T-helper 17 cell (primary cell): Measurements from ENCODE around the gene IRAK2. TPM values are rescaled to one million over a fixed set of nuclear protein-coding genes. Genes with fewer than 3 reads are reported as not detected.
A peak's percentile ranks its signal among the peaks of the same experiment; 100 is the strongest.
"Not testable (repeated sequence)": the region's sequence is repeated elsewhere in the genome, so short reads cannot be mapped to it uniquely, and the experiment has no call there.

Source experiments
- ATAC-seq: fragments of 150-1000 bp; cut with Tn5 transposase; 2 replicates; pipeline ENCODE4 v1.10.0; 2021; ENCODE audit warnings: mild to moderate bottlenecking, moderate library complexity
- DNase-seq, 3 donors: peaks; one replicate each; pipeline versions ENCODE4 v3.0.0 to v3.0.0-alpha.2; 2020 to 2021
- H3K9me3 ChIP-seq: one replicate; pipeline ENCODE4 v1.7.0; 2013; ENCODE audit warnings: low read length, mild to moderate bottlenecking; ENCODE audit not compliant: control insufficient read depth, poor library complexity, severe bottlenecking
- H3K27ac Mint-ChIP-seq: one replicate; pipeline ENCODE4 v1.8.0; 2022; ENCODE audit warnings: mild to moderate bottlenecking, moderate library complexity, mixed read lengths
- H3K27me3 Mint-ChIP-seq: one replicate; pipeline ENCODE4 v1.8.0; 2022; ENCODE audit warnings: mixed read lengths
- H3K36me3 Mint-ChIP-seq: one replicate; pipeline ENCODE4 v1.8.0; 2022; ENCODE audit warnings: low read depth, mixed read lengths
- H3K4me1 Mint-ChIP-seq: one replicate; pipeline ENCODE4 v1.8.0; 2022; ENCODE audit warnings: mild to moderate bottlenecking, mixed read lengths
- H3K4me3 Mint-ChIP-seq: one replicate; pipeline ENCODE4 v1.8.0; 2022; ENCODE audit warnings: mild to moderate bottlenecking, moderate library complexity, mixed read lengths
- total RNA-seq, 4 donors: library from RNA in 2 of 4; stranded (reverse) in 2 of 4; gene quantifications; one replicate each; pipeline ENCODE4 v1.2.3 and lab custom pipeline; 2022 to 2026

Gene IRAK2
- total RNA-seq, 2 donors from 2014 or later, result 4.6 to 5.0 TPM

- no peak for DNase-seq
- no peak overlapping the region for H3K4me3 Mint-ChIP-seq
- ATAC-seq, result no peak
- peak overlapping the region; percentile 32 for H3K27ac Mint-ChIP-seq
- H3K27me3 Mint-ChIP-seq, result no peaks in the 10 kb centered on the region
- peaks cover 45% of the 10 kb centered on the region for H3K4me1 Mint-ChIP-seq
- H3K9me3 ChIP-seq, result no peaks in the 10 kb centered on the region
- H3K36me3 Mint-ChIP-seq, result peaks cover 12% of the 10 kb centered on the region
Measured at GRCh38 chr3:10265833-10266232, 101.1 kb downstream of the IRAK2 start.

GRCh38 chr3:10266936-10267335 is 102.2 kb downstream of the IRAK2 start:
- not testable (repeated sequence) for DNase-seq, H3K27me3 Mint-ChIP-seq, H3K9me3 ChIP-seq, H3K36me3 Mint-ChIP-seq, ATAC-seq
- peaks cover 37% of the 10 kb centered on the region for H3K4me1 Mint-ChIP-seq
- H3K4me3 Mint-ChIP-seq, result peak overlapping the region; percentile 68
- H3K27ac Mint-ChIP-seq, result peak overlapping the region; percentile 81

DNA sequence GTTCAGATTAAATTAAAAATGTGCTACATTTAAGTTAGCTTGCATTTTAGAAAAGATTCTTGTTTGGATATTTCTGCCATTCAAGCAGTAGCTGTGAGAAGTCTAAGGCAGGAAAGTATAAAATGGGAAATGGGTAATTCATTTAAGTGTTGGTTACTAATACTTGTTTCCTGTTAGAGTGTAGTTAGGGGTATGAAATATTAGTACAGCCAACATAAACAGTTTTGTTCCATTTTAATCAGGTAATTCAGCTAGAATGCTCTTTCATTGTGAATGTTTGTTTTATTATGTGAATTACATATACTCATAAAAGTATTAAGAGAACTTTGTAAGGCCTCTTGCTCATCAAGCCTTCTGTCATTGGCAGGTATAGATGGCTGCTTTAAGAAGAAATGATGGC is 103.4 kb downstream of the IRAK2 start:
- no peak for ATAC-seq
- Mint-ChIP-seq H3K4me1 (peaks cover 35% of the 10 kb centered on the region), H3K27ac (peak overlapping the region; percentile 81), H3K36me3 (peaks cover 6% of the 10 kb centered on the region), H3K4me3 (no peak overlapping the region), H3K27me3 (no peaks in the 10 kb centered on the region)
- no peaks in the 10 kb centered on the region for H3K9me3 ChIP-seq
- DNase-seq, result no peak

DNA sequence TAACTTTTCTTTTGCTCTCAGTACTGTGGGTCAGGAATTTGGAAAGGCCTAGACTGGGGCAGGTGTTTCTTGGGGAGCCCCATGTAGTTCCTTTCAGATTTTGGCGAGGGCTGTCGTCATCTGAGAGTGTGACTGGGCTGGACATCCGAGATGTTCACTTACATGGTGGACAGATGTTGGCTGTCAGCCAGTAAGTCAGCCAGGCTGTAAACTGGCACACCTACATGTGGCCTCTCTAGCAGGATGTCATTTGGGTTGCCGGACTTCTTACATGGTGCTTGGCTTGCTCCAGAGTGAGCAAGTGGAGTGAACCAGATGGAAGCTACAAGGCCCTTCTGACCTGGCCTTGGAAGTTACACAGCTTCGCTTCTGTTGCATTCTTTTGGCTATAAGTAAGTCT is 104.2 kb downstream of the IRAK2 start:
- H3K27ac Mint-ChIP-seq, result peak overlapping the region; percentile 81
- peaks cover 33% of the 10 kb centered on the region for H3K4me1 Mint-ChIP-seq

GRCh38 chr3:10269443-10269842 is 104.7 kb downstream of the IRAK2 start:
- ATAC-seq (no peak), DNase-seq (no peak)
- no peaks in the 10 kb centered on the region for H3K9me3 ChIP-seq
- Mint-ChIP-seq H3K4me1 (peaks cover 34% of the 10 kb centered on the region), H3K36me3 (peaks cover 2% of the 10 kb centered on the region), H3K27ac (peak overlapping the region; percentile 81), H3K4me3 (no peak overlapping the region), H3K27me3 (no peaks in the 10 kb centered on the region)

More for the DNA sequence above, 104.2 kb downstream of the IRAK2 start:
- H3K9me3 ChIP-seq, result no peaks in the 10 kb centered on the region
- Mint-ChIP-seq H3K36me3 (peaks cover 2% of the 10 kb centered on the region), H3K27me3 (no peaks in the 10 kb centered on the region), H3K4me3 (peak overlapping the region; percentile 3)
- DNase-seq, result no peak
- no peak for ATAC-seq

GRCh38 chr3:10272476-10272875 is 107.8 kb downstream of the IRAK2 start:
- not testable (repeated sequence) for ATAC-seq, H3K4me3 Mint-ChIP-seq, H3K36me3 Mint-ChIP-seq, H3K9me3 ChIP-seq, H3K27me3 Mint-ChIP-seq, DNase-seq
- peak overlapping the region; percentile 89 for H3K27ac Mint-ChIP-seq
- peaks cover 33% of the 10 kb centered on the region for H3K4me1 Mint-ChIP-seq

DNA sequence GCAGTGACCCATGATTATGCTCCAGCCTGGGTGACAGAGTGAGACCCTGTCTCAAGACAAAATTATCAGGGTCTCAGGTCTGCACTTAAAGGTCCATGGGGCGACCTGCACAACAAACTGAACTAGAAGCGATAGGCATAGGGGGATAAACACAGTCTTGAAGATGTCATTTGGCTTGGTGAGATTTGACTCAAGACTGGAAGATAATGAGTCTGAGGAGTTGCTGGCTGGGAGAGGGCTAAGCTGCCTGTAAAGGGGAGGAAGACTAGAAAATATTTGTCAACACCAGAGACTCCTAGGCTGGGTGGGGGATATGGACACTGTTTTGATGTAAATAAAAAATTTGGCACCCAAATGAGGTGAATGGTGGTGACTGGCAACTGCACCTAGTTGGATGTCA is 108.3 kb downstream of the IRAK2 start:
- H3K4me1 Mint-ChIP-seq, result peaks cover 31% of the 10 kb centered on the region
- H3K27me3 Mint-ChIP-seq, result no peaks in the 10 kb centered on the region
- H3K27ac Mint-ChIP-seq, result peak overlapping the region; percentile 89
- no peak for DNase-seq
- H3K36me3 Mint-ChIP-seq, result no peaks in the 10 kb centered on the region
- peak overlapping the region; percentile 81 for H3K4me3 Mint-ChIP-seq
- no peak for ATAC-seq
- no peaks in the 10 kb centered on the region for H3K9me3 ChIP-seq

- Mint-ChIP-seq H3K4me3 (no peak overlapping the region), H3K36me3 (peaks cover 2% of the 10 kb centered on the region), H3K27ac (peak overlapping the region; percentile 89), H3K27me3 (no peaks in the 10 kb centered on the region), H3K4me1 (peaks cover 31% of the 10 kb centered on the region)
- H3K9me3 ChIP-seq, result no peaks in the 10 kb centered on the region
- ATAC-seq, result no peak
- DNase-seq, result no peak
Measured at GRCh38 chr3:10273702-10274305, 109.1 kb downstream of the IRAK2 start.

DNA sequence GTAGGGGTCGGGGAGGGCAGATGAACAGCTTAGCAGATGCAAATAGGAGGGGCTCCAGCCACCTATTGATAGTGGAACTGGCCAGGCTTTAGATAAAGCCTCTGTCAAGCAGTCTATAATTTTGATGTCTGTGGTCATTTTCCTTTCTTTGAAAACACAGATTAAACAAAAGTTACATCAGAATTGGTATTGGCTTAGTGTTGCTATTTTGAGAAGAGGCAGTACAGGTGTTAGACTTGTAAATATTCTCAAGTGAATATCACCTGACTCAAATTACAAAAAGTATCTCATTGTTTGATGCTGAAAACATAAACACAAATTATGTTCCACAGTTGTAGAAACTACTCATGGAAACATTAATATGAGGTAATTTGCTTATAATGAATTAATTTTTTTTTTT is 109.9 kb downstream of the IRAK2 start:
- ATAC-seq, result no peak
- H3K4me1 Mint-ChIP-seq, result peaks cover 26% of the 10 kb centered on the region
- peak overlapping the region; percentile 84 for H3K27ac Mint-ChIP-seq

DNA sequence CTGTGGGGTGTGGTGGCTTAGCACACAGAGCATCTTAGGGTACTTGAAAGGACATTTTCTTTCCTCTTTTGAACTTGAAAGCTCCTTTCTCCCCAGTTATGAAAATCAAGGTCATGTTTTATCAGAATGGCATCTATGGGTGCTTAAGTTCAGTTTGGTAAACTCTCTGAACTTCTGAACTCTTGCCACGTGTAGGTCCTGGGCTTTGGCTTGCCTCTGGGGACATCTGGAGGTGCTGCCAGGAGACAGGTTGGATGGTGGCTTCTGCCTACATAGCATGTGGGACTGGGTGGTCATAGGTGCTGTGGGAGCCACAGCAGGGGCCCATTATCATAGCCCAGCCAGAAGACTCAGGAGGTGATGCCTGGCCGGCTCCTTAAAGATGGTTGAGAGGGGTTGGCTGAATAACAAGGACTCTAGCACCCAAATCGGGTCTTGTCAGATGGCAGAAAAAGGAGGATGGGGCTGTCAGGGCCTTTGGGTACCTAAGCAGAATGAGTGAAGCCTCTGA is 112.5 kb downstream of the IRAK2 start:
- Mint-ChIP-seq H3K4me3 (no peak overlapping the region), H3K27me3 (no peaks in the 10 kb centered on the region), H3K4me1 (peaks cover 28% of the 10 kb centered on the region), H3K36me3 (peaks cover 2% of the 10 kb centered on the region), H3K27ac (peak overlapping the region; percentile 83)
- ATAC-seq (peak; percentile 51), DNase-seq (no peak)
- H3K9me3 ChIP-seq, result no peaks in the 10 kb centered on the region

More for the DNA sequence above, 109.9 kb downstream of the IRAK2 start:
- no peaks in the 10 kb centered on the region for H3K27me3 Mint-ChIP-seq
- H3K4me3 Mint-ChIP-seq, result no peak overlapping the region
- peaks cover 2% of the 10 kb centered on the region for H3K36me3 Mint-ChIP-seq
- no peak for DNase-seq
- no peaks in the 10 kb centered on the region for H3K9me3 ChIP-seq

GRCh38 chr3:10278501-10278900 is 113.8 kb downstream of the IRAK2 start:
- Mint-ChIP-seq H3K27ac (peak overlapping the region; percentile 2), H3K27me3 (no peaks in the 10 kb centered on the region), H3K4me1 (peaks cover 21% of the 10 kb centered on the region), H3K4me3 (no peak overlapping the region), H3K36me3 (peaks cover 2% of the 10 kb centered on the region)
- ATAC-seq (no peak), DNase-seq (no peak)
- no peaks in the 10 kb centered on the region for H3K9me3 ChIP-seq

- no peak for ATAC-seq
- no peaks in the 10 kb centered on the region for H3K27me3 Mint-ChIP-seq
- peak overlapping the region; percentile 29 for H3K27ac Mint-ChIP-seq
- no peaks in the 10 kb centered on the region for H3K9me3 ChIP-seq
- H3K4me1 Mint-ChIP-seq, result peaks cover 18% of the 10 kb centered on the region
- no peak for DNase-seq
- H3K36me3 Mint-ChIP-seq, result peaks cover 2% of the 10 kb centered on the region
- no peak overlapping the region for H3K4me3 Mint-ChIP-seq
Measured at GRCh38 chr3:10279384-10280176, 114.9 kb downstream of the IRAK2 start.

- no peak overlapping the region for H3K4me3 Mint-ChIP-seq
- H3K27ac Mint-ChIP-seq, result peak overlapping the region; percentile 29
- H3K36me3 Mint-ChIP-seq, result peaks cover 2% of the 10 kb centered on the region
- no peak for DNase-seq
- H3K4me1 Mint-ChIP-seq, result peaks cover 23% of the 10 kb centered on the region
- no peaks in the 10 kb centered on the region for H3K9me3 ChIP-seq
- ATAC-seq, result no peak
- no peaks in the 10 kb centered on the region for H3K27me3 Mint-ChIP-seq
Measured at GRCh38 chr3:10280177-10280529, 115.4 kb downstream of the IRAK2 start.
